Memory B cell (primary cell): Measurements from ENCODE around the gene RMND5B.
"Not testable (repeated sequence)": the region's sequence is repeated elsewhere in the genome, so short reads cannot be mapped to it uniquely, and the experiment has no call there.

Source experiments
- ATAC-seq: fragments of 150-1000 bp; cut with Tn5 transposase; 2 replicates; pipeline ENCODE4 v1.10.0; 2021; ENCODE audit warnings: low read depth, mild to moderate bottlenecking, moderate library complexity
- DNase-seq, 2 donors: peaks; one replicate each; pipeline ENCODE4 v3.0.0; 2022; ENCODE audit warnings: low spot score in 2 of 2
- H3K27ac Mint-ChIP-seq: one replicate; pipeline ENCODE4 v1.8.0; 2022; ENCODE audit warnings: mild to moderate bottlenecking, moderate library complexity, mixed read lengths
- H3K27me3 Mint-ChIP-seq: one replicate; pipeline ENCODE4 v1.8.0; 2022; ENCODE audit warnings: mixed read lengths
- H3K36me3 Mint-ChIP-seq: one replicate; pipeline ENCODE4 v1.8.0; 2022; ENCODE audit warnings: mild to moderate bottlenecking, mixed read lengths
- H3K4me1 Mint-ChIP-seq: one replicate; pipeline ENCODE4 v1.8.0; 2022; ENCODE audit warnings: mixed read lengths
- H3K4me3 Mint-ChIP-seq: one replicate; pipeline ENCODE4 v1.8.0; 2022; ENCODE audit warnings: mild to moderate bottlenecking, moderate library complexity, mixed read lengths
- H3K9me3 Mint-ChIP-seq: one replicate; pipeline ENCODE4 v1.8.0; 2022; ENCODE audit warnings: mixed read lengths

Gene RMND5B

GRCh38 chr5:178130234-178130575 is 609 bp upstream of the RMND5B start:
- ATAC-seq, H3K4me1 Mint-ChIP-seq, H3K9me3 Mint-ChIP-seq, DNase-seq, H3K27ac Mint-ChIP-seq, H3K27me3 Mint-ChIP-seq: not testable (repeated sequence)
- peak overlapping the region; percentile 73 for H3K4me3 Mint-ChIP-seq
- H3K36me3 Mint-ChIP-seq: peaks cover 10% of the 10 kb centered on the region

- no peak for ATAC-seq
- Mint-ChIP-seq H3K4me3 (peak overlapping the region; percentile 84), H3K27ac (peak overlapping the region; percentile 58), H3K27me3 (no peaks in the 10 kb centered on the region), H3K36me3 (peaks cover 13% of the 10 kb centered on the region), H3K4me1 (peaks cover 10% of the 10 kb centered on the region), H3K9me3 (no peaks in the 10 kb centered on the region)
- no peak for DNase-seq
Observed at GRCh38 chr5:178131446-178131996, 707 bp downstream of the RMND5B start.

- Mint-ChIP-seq H3K36me3 (peaks cover 18% of the 10 kb centered on the region), H3K4me3 (no peak overlapping the region), H3K27me3 (no peaks in the 10 kb centered on the region), H3K9me3 (no peaks in the 10 kb centered on the region), H3K4me1 (peaks cover 10% of the 10 kb centered on the region), H3K27ac (no peak overlapping the region)
- no peak for ATAC-seq
- DNase-seq: no peak
Observed at GRCh38 chr5:178136990-178137389, 6.2 kb downstream of the RMND5B start.

- H3K4me1 Mint-ChIP-seq: peaks cover 7% of the 10 kb centered on the region
- no peak overlapping the region for H3K27ac Mint-ChIP-seq
- no peak overlapping the region for H3K4me3 Mint-ChIP-seq
- DNase-seq: no peak
- no peaks in the 10 kb centered on the region for H3K9me3 Mint-ChIP-seq
- ATAC-seq: no peak
- no peaks in the 10 kb centered on the region for H3K27me3 Mint-ChIP-seq
- peaks cover 18% of the 10 kb centered on the region for H3K36me3 Mint-ChIP-seq
Observed at GRCh38 chr5:178137991-178138390, 7.2 kb downstream of the RMND5B start.

- no peak for ATAC-seq
- DNase-seq: no peak
- Mint-ChIP-seq H3K36me3 (peaks cover 9% of the 10 kb centered on the region), H3K27me3 (no peaks in the 10 kb centered on the region), H3K27ac (no peak overlapping the region), H3K4me3 (no peak overlapping the region), H3K9me3 (no peaks in the 10 kb centered on the region), H3K4me1 (peaks cover 4% of the 10 kb centered on the region)
Observed at GRCh38 chr5:178141550-178141949, 10.7 kb downstream of the RMND5B start.

- no peaks in the 10 kb centered on the region for H3K4me1 Mint-ChIP-seq
- no peak for DNase-seq
- no peaks in the 10 kb centered on the region for H3K9me3 Mint-ChIP-seq
- no peaks in the 10 kb centered on the region for H3K27me3 Mint-ChIP-seq
- H3K27ac Mint-ChIP-seq: no peak overlapping the region
- ATAC-seq: no peak
- no peak overlapping the region for H3K4me3 Mint-ChIP-seq
- H3K36me3 Mint-ChIP-seq: peaks cover 12% of the 10 kb centered on the region
Observed at GRCh38 chr5:178142642-178143041, 11.8 kb downstream of the RMND5B start.

GRCh38 chr5:178143246-178143645 is 12.4 kb downstream of the RMND5B start:
- H3K9me3 Mint-ChIP-seq: no peaks in the 10 kb centered on the region
- no peak for ATAC-seq
- no peaks in the 10 kb centered on the region for H3K4me1 Mint-ChIP-seq
- no peak for DNase-seq
- no peaks in the 10 kb centered on the region for H3K27me3 Mint-ChIP-seq
- peaks cover 15% of the 10 kb centered on the region for H3K36me3 Mint-ChIP-seq
- no peak overlapping the region for H3K4me3 Mint-ChIP-seq
- H3K27ac Mint-ChIP-seq: no peak overlapping the region

GRCh38 chr5:178143901-178144300 is 13.1 kb downstream of the RMND5B start:
- DNase-seq (no peak), ATAC-seq (no peak)
- H3K27ac Mint-ChIP-seq: no peak overlapping the region
- no peaks in the 10 kb centered on the region for H3K9me3 Mint-ChIP-seq
- peaks cover 18% of the 10 kb centered on the region for H3K36me3 Mint-ChIP-seq
- H3K27me3 Mint-ChIP-seq: no peaks in the 10 kb centered on the region
- H3K4me1 Mint-ChIP-seq: no peaks in the 10 kb centered on the region
- H3K4me3 Mint-ChIP-seq: no peak overlapping the region

- DNase-seq (peak; percentile 73 to 78), ATAC-seq (peak; percentile 99)
- H3K36me3 Mint-ChIP-seq: peaks cover 18% of the 10 kb centered on the region
- no peaks in the 10 kb centered on the region for H3K27me3 Mint-ChIP-seq
- H3K4me3 Mint-ChIP-seq: no peak overlapping the region
- peaks cover 9% of the 10 kb centered on the region for H3K4me1 Mint-ChIP-seq
- H3K27ac Mint-ChIP-seq: peak overlapping the region; percentile 41
- H3K9me3 Mint-ChIP-seq: no peaks in the 10 kb centered on the region
Observed at GRCh38 chr5:178145965-178146820, 15.4 kb downstream of the RMND5B start.

GRCh38 chr5:178147406-178147805 is 16.6 kb downstream of the RMND5B start:
- H3K9me3 Mint-ChIP-seq: no peaks in the 10 kb centered on the region
- no peak overlapping the region for H3K4me3 Mint-ChIP-seq
- H3K27me3 Mint-ChIP-seq: no peaks in the 10 kb centered on the region
- no peak overlapping the region for H3K27ac Mint-ChIP-seq
- no peak for DNase-seq
- no peak for ATAC-seq
- H3K36me3 Mint-ChIP-seq: peaks cover 20% of the 10 kb centered on the region
- H3K4me1 Mint-ChIP-seq: peaks cover 16% of the 10 kb centered on the region

GRCh38 chr5:178149199-178149932 is 18.6 kb downstream of the RMND5B start:
- Mint-ChIP-seq H3K4me1 (peaks cover 27% of the 10 kb centered on the region), H3K27me3 (no peaks in the 10 kb centered on the region), H3K36me3 (peaks cover 18% of the 10 kb centered on the region), H3K4me3 (no peak overlapping the region), H3K27ac (no peak overlapping the region), H3K9me3 (no peaks in the 10 kb centered on the region)
- DNase-seq: no peak
- no peak for ATAC-seq

GRCh38 chr5:178150977-178151734 is 20.3 kb downstream of the RMND5B start:
- Mint-ChIP-seq H3K36me3 (peaks cover 18% of the 10 kb centered on the region), H3K4me1 (peaks cover 31% of the 10 kb centered on the region), H3K27me3 (no peaks in the 10 kb centered on the region), H3K9me3 (no peaks in the 10 kb centered on the region), H3K4me3 (no peak overlapping the region), H3K27ac (peak overlapping the region; percentile 76)
- no peak for DNase-seq
- no peak for ATAC-seq

GRCh38 chr5:178152491-178153444 is 22.0 kb downstream of the RMND5B start:
- peaks cover 31% of the 10 kb centered on the region for H3K4me1 Mint-ChIP-seq
- ATAC-seq: no peak
- H3K36me3 Mint-ChIP-seq: peaks cover 12% of the 10 kb centered on the region
- peak overlapping the region; percentile 88 for H3K27ac Mint-ChIP-seq
- DNase-seq: no peak
- peak overlapping the region; percentile 91 for H3K4me3 Mint-ChIP-seq
- no peaks in the 10 kb centered on the region for H3K27me3 Mint-ChIP-seq
- no peaks in the 10 kb centered on the region for H3K9me3 Mint-ChIP-seq
